Hippocampal formation (tissue), 2 donors: ENCODE data around the gene TBX15.
"Not testable (repeated sequence)": the region's sequence is repeated elsewhere in the genome, so short reads cannot be mapped to it uniquely, and the experiment has no call there.

Source experiments
- DNase-seq, 2 donors: peaks; one replicate each; lab custom pipeline; 2025; lab: John Stamatoyannopoulos, UW

TBX15 gene

GRCh38 chr1:118958937-118959631, 29.1 kb downstream of the TBX15 start:
- no peak for DNase-seq

GRCh38 chr1:118958140-118958539, 30.0 kb downstream of the TBX15 start:
- DNase-seq, result no peak

- not testable (repeated sequence) for DNase-seq
Observed at GRCh38 chr1:118957579-118957978, 30.6 kb downstream of the TBX15 start.

- DNase-seq, result no peak
Observed at GRCh38 chr1:118954301-118954905, 33.7 kb downstream of the TBX15 start.

GRCh38 chr1:118951270-118951936, 36.7 kb downstream of the TBX15 start:
- DNase-seq, result no peak

GRCh38 chr1:118949315-118949714, 38.8 kb downstream of the TBX15 start:
- no peak for DNase-seq

- no peak for DNase-seq
Observed at GRCh38 chr1:118948846-118949245, 39.3 kb downstream of the TBX15 start.

GRCh38 chr1:118948351-118948750, 39.8 kb downstream of the TBX15 start:
- no peak for DNase-seq

GRCh38 chr1:118947790-118948189, 40.4 kb downstream of the TBX15 start:
- DNase-seq, result no peak

- DNase-seq, result no peak
Observed at GRCh38 chr1:118947003-118947765, 41.0 kb downstream of the TBX15 start.

GRCh38 chr1:118945489-118945888, 42.7 kb downstream of the TBX15 start:
- DNase-seq, result no peak

GRCh38 chr1:118944546-118944945, 43.6 kb downstream of the TBX15 start:
- DNase-seq, result no peak

- DNase-seq, result no peak
Observed at GRCh38 chr1:118944133-118944532, 44.0 kb downstream of the TBX15 start.

GRCh38 chr1:118940957-118941356, 47.2 kb downstream of the TBX15 start:
- no peak for DNase-seq

- no peak for DNase-seq
Observed at GRCh38 chr1:118937413-118938072, 50.6 kb downstream of the TBX15 start.

- DNase-seq, result no peak
Observed at GRCh38 chr1:118934706-118935105, 53.4 kb downstream of the TBX15 start.

GRCh38 chr1:118933051-118933781, 54.9 kb downstream of the TBX15 start:
- DNase-seq, result no peak

GRCh38 chr1:118931876-118932275, 56.3 kb downstream of the TBX15 start:
- no peak for DNase-seq

- no peak for DNase-seq
Observed at GRCh38 chr1:118928739-118929554, 59.2 kb downstream of the TBX15 start.

GRCh38 chr1:118927427-118928187, 60.5 kb downstream of the TBX15 start:
- no peak for DNase-seq
